GM12892 (cell line): ENCODE measurements around the gene RANBP3.

Experiments
- POLR2A ChIP-seq: IDR thresholded peaks from 2 replicates; pipeline ENCODE4 v1.6.1; 2011; ENCODE audit warnings: low read depth, low read length, control low read depth
- POLR2AphosphoS5 ChIP-seq: IDR thresholded peaks from 2 replicates; pipeline ENCODE4 v1.6.1; 2011; ENCODE audit warnings: low read depth, low read length, control low read depth
- TAF1 ChIP-seq: IDR thresholded peaks from 2 replicates; pipeline ENCODE4 v1.6.1; 2011; ENCODE audit warnings: low read depth, mild to moderate bottlenecking, control low read depth, low read length, borderline replicate concordance

- TF ChIP-seq TAF1: no peak
- no peak for TF ChIP-seq POLR2AphosphoS5
- no peak for TF ChIP-seq POLR2A
Measured at GRCh38 chr19:5897189-5897969, 80.6 kb downstream of the RANBP3 start.
